NCI-H1105 treated with DMSO at 0.1 percent for 48 hours (cell line): ENCODE results near the gene NPAS3.
A peak's percentile ranks its signal among the peaks of the same experiment; 100 is the strongest.

ENCODE experiments used
- DNase-seq: peaks from one replicate; lab custom pipeline; 2025; lab: John Stamatoyannopoulos, UW

The NPAS3 gene

GRCh38 chr14:33714527-33715226 lies 776.0 kb downstream of the NPAS3 start:
- no peak for DNase-seq

DNA sequence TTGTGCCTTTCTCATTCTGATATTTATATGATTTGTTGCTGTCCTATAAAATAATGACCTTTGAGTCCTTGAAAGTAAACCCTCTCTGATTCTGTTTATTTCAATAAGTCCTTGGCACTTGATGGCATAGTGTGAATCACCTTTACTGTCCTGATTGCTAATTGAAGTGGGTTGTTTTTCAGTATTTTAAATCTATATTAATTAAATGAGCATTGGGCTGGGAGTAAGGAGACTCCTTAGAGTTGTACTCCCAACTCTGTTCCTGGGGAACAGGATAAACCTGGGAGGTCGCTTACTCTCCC lies 776.5 kb downstream of the NPAS3 start:
- DNase-seq = no peak

- DNase-seq = no peak
These were observed 778.2 kb downstream of the NPAS3 start for GRCh38 chr14:33716921-33717320.

DNA sequence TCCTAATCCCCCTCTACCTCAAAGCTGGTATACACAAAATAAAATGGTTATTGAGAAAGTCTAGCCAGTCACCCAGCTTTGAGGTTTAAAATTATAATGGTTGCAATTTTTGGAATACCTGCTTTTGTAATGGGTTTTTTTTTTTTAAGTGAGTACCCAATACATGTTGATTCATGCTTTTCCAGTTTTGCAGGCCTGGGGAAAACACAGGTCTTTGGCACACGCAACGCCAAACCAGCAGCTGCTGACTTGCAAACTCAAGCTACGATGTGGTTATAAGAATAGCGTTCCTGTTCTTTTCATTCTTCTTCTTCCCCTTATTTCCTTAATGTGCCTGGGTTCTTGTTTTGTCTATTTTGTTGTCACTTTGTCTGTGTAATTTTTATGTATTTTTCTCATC lies 779.2 kb downstream of the NPAS3 start:
- no peak for DNase-seq

DNA sequence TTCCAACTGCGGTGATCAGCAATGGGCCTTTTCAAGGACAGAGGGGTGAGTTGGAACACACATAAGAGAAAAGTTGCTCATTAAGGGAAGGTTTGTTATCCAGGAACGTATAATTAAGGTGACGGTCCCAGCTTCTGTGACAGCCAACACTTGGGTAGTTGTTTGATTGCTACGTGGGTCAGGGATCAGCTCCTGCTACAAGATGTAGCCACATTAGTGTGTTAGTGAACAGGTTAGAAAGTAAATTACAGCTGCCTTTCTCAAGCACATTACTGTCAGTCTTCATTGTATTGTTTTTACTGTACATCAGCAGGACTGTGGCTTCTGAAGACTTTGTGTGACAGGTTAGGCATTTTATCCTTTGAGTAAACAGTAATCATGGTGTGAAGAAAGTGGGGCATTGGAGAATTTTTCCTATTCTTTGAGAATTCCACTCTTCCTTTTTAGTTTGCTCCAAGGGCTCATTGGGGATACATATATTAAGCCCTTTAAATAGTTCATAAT lies 781.7 kb downstream of the NPAS3 start:
- peak; percentile 9 for DNase-seq

- no peak for DNase-seq
These were observed 788.0 kb downstream of the NPAS3 start for GRCh38 chr14:33726685-33727084.

- DNase-seq = no peak
These were observed 788.9 kb downstream of the NPAS3 start for GRCh38 chr14:33727606-33728005.

- DNase-seq = no peak
These were observed 789.4 kb downstream of the NPAS3 start for GRCh38 chr14:33728010-33728498.

DNA sequence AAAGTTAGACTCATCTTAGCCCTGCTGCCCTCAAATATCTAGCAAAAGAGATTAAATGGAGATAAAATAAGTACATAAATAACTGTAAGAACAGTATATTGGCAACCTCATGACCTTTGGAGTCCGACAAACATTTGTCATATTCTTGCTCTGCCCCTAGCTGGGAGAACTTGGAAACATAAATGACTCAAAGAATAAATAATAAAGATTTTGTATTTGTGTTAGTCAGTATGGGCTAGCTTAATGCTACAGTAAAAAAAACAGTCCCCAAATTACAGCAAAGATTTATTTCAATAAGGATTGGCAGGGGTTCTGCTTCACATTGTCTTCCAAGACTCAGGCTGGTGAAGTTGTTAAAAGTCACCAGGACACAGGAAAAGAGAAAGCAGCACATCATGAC lies 791.5 kb downstream of the NPAS3 start:
- DNase-seq = no peak

DNA sequence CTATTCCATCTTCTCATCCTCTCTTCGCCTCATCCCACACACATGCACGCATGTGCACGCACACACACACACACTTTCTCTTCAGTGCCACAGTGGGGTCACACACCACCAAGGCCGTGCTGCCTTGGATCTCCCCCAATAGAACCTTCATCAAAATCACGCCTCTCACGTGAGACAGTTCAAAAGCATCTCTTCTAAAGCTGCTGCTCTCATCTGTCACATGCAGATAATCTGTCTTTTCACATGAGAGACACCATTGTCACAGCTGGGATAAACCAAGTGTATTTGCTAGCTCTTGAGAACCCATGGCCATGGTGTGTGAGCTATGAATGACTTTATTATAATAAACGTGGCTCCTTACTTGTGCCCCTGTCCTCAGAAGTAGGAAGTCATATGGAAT lies 793.5 kb downstream of the NPAS3 start:
- no peak for DNase-seq

GRCh38 chr14:33733310-33733709 lies 794.6 kb downstream of the NPAS3 start:
- DNase-seq = no peak

GRCh38 chr14:33733721-33734120 lies 795.0 kb downstream of the NPAS3 start:
- DNase-seq = no peak

- DNase-seq = no peak
These were observed 795.7 kb downstream of the NPAS3 start for GRCh38 chr14:33734387-33734786.

DNA sequence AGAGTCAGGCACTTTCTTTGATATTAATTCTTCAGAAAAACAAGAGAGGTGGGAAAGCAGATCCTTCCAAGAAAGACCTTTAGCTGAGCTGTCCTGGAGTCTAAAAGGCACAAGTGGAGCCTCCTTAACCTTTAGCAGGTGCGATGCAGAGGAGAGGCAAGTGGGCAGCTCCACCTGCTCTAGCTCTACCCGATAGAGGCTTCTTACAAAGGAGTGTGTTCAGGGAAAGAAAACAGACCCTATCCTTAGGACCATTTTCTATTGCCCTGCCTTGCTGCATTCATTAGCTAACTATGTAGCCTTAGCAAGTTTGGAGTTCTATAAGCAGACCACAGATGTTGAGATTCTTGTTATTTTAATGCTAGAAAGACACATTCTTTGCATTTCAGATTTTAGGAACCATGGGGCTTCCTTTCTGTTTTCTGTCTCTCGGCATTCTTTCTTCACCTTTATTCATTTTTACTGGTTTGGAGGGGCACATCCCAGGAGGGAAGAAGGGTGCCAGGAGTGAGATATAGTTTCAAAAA lies 797.7 kb downstream of the NPAS3 start:
- no peak for DNase-seq

DNA sequence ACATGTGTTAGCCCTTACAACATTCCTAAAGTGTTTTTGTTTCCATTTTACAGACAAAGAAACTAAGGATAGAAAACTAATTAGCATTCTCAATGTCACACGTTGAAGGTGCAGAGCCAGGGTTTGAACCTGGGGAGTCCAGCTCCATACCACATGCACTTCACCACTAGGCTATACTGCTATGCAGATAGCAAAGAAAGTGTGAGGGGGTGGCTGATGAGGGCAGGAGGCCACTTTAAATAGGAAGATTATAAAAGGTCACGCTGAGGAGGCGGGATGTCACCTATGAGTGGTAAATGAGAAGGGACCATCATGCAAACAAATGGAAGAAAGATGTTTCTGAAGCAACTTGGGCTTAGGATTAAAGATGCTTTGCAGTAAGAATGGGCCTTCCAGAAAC lies 798.3 kb downstream of the NPAS3 start:
- DNase-seq = no peak

DNA sequence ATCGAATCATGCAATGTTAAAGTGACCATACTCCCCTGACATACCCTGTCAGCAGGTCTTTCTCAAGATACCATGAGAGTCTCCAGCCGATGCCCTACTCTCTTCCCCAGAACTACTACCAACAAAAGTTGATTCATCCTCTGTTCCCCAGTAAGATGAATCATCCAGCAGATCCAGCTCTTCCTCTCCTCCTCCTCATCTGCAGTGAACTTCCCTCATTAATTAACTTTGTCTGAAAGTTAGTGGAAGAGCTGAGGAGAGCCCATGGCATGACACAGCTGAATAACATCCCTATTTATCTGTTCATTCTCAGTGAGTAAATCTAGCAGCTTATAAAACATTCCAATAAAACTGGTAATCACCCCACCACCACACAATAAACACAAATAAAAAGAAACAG lies 798.8 kb downstream of the NPAS3 start:
- no peak for DNase-seq

DNA sequence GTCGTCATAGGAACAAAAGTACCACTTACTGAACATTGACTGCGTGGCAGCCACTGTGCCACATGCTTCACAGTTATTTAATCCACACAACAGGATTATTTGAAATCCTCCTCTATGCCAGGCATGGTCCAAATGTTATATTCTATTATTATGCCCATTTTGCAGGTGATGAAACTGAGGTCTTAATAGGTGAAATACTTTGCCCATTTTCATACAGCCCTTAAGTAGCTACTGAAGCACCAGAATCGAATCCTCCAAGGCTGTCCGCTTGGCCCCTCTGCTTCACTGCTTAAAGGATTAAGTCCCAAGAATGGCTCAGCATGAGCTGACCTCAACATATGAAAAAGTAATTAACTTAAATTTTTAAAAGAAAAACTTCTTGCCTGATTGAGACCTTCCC lies 799.4 kb downstream of the NPAS3 start:
- DNase-seq = no peak

GRCh38 chr14:33738491-33738890 lies 799.8 kb downstream of the NPAS3 start:
- DNase-seq = no peak

DNA sequence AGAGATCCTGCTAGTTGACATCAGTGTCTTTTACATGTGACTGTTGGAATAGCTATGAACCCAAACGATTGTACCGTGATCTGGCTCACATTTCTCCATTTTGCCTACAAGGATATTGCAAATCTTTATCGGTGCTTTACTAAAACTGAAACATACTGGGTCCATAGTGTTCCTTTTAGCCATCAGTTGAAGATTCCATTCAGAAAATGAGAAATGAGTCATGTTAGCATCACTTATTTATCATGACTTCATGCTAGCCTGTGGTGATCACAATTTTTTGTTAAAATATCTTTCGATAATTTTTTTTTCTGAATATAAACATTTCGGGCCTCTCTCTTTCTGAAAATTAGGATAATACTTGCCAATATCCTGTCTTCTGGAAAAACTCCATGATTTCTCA lies 801.9 kb downstream of the NPAS3 start:
- DNase-seq = no peak

- DNase-seq = no peak
These were observed 803.5 kb downstream of the NPAS3 start for GRCh38 chr14:33742166-33742565.

GRCh38 chr14:33745163-33745562 lies 806.5 kb downstream of the NPAS3 start:
- no peak for DNase-seq

- DNase-seq = no peak
These were observed 809.1 kb downstream of the NPAS3 start for GRCh38 chr14:33747749-33748148.

- no peak for DNase-seq
These were observed 815.6 kb downstream of the NPAS3 start for GRCh38 chr14:33754261-33754660.

DNA sequence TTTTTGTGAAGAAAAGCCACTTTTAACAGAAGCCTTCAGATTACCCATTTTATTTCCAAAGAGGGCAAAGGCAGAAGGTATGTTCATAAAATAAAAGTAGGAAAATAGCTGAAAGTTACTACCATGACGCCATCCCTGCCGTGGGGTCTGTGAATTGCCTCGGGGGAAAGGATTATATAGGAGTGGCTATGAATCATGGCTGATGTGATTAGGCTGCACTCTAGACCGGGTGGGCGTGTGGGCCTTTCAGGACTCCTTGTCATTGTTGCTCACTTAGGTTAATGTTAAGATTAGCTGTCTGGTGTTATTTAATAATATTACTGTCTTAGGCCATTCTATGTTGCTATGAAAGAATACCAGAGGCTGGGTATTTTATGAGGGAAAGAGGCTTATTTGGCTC lies 816.7 kb downstream of the NPAS3 start:
- DNase-seq = no peak
